GM18861 (cell line): ENCODE data around the gene HOXB3.
A peak's percentile ranks its signal among the peaks of the same experiment; 100 is the strongest.

Experiments used
- ATAC-seq: cut with Tn5 transposase; IDR thresholded peaks from one replicate; pipeline ENCODE4 v1.9.1; 2021; ENCODE audit not compliant: unreplicated experiment

HOXB3 gene

GRCh38 chr17:48571024-48571818, 18.8 kb downstream of the HOXB3 start:
- no peak for ATAC-seq

- ATAC-seq = no peak
These were observed 19.6 kb downstream of the HOXB3 start for GRCh38 chr17:48570325-48571023.

GRCh38 chr17:48569674-48570324, 20.2 kb downstream of the HOXB3 start:
- ATAC-seq = no peak

- ATAC-seq = no peak
These were observed 20.8 kb downstream of the HOXB3 start for GRCh38 chr17:48569240-48569582.

GRCh38 chr17:48568499-48569239, 21.4 kb downstream of the HOXB3 start:
- ATAC-seq = no peak

DNA sequence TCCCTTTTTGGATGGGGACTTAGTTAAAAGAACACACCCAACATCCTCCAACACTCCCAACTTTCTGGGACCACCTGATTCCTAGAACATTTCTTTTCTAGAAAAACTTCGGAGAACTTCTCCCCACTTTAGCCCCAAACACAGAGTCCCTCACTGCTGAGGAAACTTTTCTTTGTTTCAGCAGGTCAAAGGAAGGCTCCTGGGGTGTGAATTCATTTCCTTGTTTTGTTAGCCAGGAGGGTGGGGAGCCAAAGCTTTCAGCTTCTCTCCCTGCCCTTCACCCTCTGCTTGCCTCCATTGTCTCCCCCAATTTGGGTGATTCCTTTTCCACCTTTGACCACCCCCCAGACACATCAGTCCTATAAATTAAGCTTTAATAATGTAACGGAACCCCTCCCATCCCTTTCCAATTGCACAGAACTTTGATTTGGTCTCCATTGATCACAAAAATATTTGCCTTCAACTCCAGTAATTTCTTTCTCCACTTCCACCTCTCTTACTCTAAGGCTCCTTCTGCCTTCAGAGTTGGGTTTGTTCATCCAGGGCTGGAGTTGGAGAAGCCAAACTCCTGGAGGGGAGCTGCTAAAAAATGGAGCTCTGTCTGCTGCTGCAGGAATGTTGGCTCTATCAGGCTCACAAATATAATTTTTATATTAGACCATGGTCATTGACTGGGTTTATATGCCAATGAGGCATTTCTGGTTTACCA, 22.2 kb downstream of the HOXB3 start:
- no peak for ATAC-seq

DNA sequence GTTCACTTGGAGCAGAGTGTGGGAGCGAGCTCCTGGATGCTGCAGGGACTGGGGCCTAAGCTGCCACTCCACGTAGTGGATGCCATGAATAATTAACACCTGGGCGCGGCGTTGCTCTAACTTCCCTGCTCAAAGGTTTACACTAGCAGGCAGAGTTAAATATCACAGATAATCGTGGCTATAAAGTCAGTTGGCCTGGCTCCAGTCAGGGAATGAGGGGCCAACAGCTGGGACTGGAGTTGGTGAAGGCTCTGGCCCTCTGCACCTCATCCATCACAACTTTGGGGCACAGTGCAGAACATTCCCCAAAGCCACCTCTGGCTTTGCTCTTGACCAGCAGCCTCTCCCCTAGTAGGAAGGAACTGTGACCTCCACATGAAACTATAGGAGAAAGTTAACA, 22.8 kb downstream of the HOXB3 start:
- ATAC-seq = no peak

DNA sequence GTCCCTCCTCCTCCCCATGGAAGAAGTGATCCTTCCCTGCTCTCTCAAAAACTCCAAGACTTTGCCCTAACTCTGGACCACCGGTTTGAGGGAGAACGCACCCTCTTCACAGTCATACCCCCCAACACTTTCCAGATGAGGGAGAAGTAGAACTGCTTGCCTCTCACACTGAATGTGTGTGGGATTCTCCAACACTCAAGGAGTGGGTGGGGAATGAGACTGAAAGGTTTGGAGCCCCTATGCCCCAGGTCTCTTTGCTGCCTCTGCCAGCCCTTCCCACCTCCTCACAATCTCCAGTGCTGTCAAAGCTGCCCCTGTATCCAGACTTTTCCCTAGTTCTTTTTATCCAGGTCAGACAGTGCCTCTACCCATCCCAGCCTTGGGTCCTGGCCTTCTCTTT, 23.3 kb downstream of the HOXB3 start:
- ATAC-seq = no peak

DNA sequence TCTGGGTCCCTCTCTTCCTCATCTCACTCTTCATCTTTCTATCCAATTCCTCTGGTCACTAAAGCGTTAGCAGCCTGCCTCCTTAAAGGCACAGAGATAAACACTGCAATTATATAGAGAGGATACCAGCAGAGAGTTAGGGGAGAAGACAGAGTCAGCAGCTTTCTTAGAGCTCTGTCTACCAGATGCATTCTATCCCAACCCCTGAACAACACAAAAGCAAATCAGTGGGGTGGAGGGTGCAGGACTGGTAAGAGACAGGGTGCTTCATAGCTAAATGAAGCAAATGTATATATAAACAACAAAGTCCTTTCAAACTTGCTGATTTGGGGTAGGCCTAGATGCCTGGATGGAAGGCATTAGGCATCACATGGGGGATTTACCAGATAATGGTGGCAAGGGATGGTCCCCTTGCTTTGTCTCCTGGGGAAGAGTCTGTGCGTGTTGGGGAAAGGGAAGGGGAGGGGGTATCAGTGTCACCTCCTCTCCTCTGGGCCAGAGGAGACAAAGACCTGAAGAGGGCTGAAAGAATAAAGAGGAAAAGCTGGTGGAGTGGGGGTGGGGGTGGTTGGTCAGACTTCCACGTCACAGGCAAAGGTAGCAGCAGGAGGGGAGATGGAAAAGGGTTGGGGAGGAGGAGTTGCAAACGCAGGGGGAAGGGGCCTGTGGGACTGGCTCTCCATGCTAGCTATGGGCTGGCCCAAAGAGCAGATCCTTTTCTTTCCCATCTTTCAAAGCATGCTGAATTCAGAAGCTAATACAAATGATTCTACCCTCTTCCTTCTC, 23.9 kb downstream of the HOXB3 start:
- no peak for ATAC-seq

- no peak for ATAC-seq
These were observed 25.0 kb downstream of the HOXB3 start for GRCh38 chr17:48565022-48565554.

GRCh38 chr17:48564188-48565021, 25.6 kb downstream of the HOXB3 start:
- no peak for ATAC-seq

- ATAC-seq = no peak
These were observed 26.2 kb downstream of the HOXB3 start for GRCh38 chr17:48563867-48564187.

- no peak for ATAC-seq
These were observed 26.6 kb downstream of the HOXB3 start for GRCh38 chr17:48563385-48563838.

DNA sequence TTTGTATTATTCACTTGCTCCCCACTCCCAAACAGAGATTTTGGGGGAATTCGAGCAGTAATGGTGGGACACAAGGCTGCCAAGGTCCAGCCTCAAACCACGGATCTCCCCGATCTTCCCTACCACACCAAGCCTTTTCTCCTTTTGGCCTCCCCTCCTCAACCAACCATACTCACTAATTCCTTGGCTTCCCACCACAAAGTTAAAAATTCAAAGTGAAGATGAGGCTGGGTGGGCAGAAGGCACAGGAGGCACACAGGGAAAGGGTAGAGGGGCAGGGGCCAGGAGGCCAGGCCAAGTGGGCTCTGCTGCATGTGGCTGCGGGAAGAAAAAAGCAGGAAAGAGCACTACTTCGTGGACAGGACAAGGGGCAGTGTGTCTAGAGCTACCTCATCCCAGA, 27.1 kb downstream of the HOXB3 start:
- ATAC-seq = no peak

GRCh38 chr17:48561884-48562810, 27.9 kb downstream of the HOXB3 start:
- ATAC-seq = peak; percentile 73

- no peak for ATAC-seq
These were observed 29.9 kb downstream of the HOXB3 start for GRCh38 chr17:48559840-48560817.
